Tibial nerve (tissue), 4 donors: ENCODE results near the gene PRDM5.

Source experiments
- CTCF ChIP-seq, 5 experiments: fragments of 200-600 bp in 3 of 5; fragments of 450-650 bp in 2 of 5; sonication (generic) in 3 of 5; IDR thresholded peaks; one replicate each; pipeline ENCODE4 v1.5.1; 2016 to 2019; ENCODE audit warnings: antibody characterized with exemption in 5 of 5, mild to moderate bottlenecking in 3 of 5, moderate library complexity in 2 of 5
- EP300 ChIP-seq, 2 donors: sonication (generic); formaldehyde crosslinking; IDR thresholded peaks; one replicate each; pipeline ENCODE4 v1.6.1; 2017; ENCODE audit warnings: antibody characterized with exemption in 2 of 2, mild to moderate bottlenecking in 1 of 2
- POLR2A ChIP-seq, 2 donors: fragments of 450-650 bp; IDR thresholded peaks; one replicate each; pipeline ENCODE4 v1.6.1; 2017; ENCODE audit warnings: antibody characterized with exemption in 2 of 2, mild to moderate bottlenecking in 2 of 2, moderate library complexity in 2 of 2

- TF ChIP-seq CTCF (IDR thresholded peaks at IDR 0.05) (no peak), POLR2A (IDR thresholded peaks at IDR 0.05) (no peak), EP300 (IDR thresholded peaks at IDR 0.05) (no peak)
Observed at GRCh38 chr4:120821029-120821428, 101.5 kb downstream of the PRDM5 start.
